GM18861 (cell line): ENCODE data around the gene VWA8.
"Not testable (repeated sequence)": the region's sequence is repeated elsewhere in the genome, so short reads cannot be mapped to it uniquely, and the experiment has no call there.

Experiments
- ATAC-seq: cut with Tn5 transposase; IDR thresholded peaks from one replicate; pipeline ENCODE4 v1.9.1; 2021; ENCODE audit not compliant: unreplicated experiment

VWA8 gene

GRCh38 chr13:41969072-41969471 lies 8.2 kb upstream of the VWA8 start:
- ATAC-seq: no peak

DNA sequence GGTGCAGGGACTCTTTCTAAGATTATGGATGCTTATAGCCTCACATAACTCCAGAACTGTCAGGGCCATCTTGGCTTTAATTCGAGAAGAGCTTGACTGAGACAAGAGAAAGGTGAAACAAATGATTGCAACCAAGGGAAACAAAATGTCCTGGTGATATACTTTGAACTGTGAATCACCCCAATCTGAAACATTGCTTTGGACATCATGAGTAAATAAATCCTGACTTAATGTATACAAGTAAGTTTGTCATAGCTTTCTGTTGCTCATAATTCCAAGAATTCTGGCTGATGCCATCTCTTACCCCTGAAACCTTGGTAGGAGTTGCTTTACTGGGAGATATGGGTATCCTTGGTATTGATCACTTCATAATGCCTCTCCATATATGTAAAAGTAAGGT lies 5.8 kb upstream of the VWA8 start:
- no peak for ATAC-seq

DNA sequence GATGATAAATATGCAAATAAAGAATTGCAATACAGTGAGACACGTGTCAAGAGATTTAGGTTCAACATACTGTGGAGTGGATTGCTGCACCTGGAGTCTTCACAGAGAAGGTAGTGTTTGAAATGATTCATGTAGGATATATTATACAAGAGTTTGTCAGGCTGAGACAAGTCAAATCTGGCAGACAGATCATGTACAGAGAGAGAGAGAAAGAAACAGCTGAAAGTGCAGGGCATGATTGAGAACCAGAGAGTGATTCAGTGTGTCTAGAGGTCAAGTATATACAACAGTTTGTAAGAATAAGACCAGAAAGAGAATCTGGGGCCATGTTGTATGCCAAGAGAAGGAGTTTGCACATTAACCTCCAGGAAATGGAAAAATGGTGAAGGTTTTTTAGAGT lies 2.1 kb upstream of the VWA8 start:
- ATAC-seq: no peak

DNA sequence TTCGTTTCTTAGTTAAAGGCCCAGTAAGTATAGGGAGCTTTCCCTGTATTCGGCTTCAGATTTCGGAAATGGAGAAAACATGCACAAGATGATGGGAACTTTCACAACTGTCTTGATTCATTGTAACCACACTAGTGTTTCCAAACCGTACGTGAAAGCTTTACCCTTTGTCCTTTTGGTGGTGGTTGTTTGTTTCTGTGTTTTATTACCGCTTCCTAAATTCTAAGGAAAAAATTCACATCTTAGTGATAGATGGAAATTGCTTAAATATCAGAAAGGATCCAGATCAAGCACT lies 504 bp upstream of the VWA8 start:
- no peak for ATAC-seq

DNA sequence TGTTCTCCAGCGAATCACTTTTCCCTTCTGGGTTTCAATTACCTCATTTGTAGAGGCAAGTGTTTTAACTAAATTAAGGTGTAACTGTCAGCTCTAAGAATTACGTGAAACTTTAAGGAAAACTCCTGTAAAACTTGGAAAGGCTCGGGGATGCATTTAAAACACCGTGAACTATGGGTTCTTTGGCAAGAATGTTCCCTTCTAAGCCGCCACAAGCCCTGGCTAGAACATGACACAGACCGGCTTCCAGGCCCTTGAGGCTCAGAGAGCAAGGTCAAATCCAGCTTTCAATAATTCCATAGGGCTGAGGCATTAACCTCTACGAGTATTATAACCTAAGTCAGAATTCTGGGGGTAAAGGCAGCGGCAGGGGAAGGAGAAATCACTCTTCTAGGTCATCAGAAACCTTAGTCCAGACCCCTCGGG lies 685 bp downstream of the VWA8 start:
- ATAC-seq: no peak

DNA sequence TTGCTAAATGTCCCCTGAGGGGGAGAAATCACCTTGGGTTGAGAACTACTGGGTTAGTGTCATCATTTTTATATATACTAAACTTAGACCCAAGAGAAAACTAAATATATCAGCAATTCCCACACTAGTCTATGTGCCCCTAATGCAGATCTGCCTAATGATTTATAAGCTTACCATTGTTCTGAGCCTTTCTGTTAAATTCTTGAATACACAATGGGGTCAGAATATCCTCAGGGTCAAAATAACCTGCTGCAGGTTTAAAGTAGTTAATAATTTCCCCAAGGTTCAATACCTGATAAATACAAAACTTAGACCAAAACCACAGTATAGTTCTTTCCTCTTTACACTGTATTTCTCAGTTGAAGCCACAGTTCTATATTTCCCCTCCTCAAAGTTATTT lies 4.6 kb downstream of the VWA8 start:
- peak; percentile 40 for ATAC-seq

- no peak for ATAC-seq
Observed at GRCh38 chr13:41955605-41956004, 5.3 kb downstream of the VWA8 start.

GRCh38 chr13:41954226-41954625 lies 6.7 kb downstream of the VWA8 start:
- ATAC-seq: no peak

- ATAC-seq: no peak
Observed at GRCh38 chr13:41952749-41953148, 8.2 kb downstream of the VWA8 start.

DNA sequence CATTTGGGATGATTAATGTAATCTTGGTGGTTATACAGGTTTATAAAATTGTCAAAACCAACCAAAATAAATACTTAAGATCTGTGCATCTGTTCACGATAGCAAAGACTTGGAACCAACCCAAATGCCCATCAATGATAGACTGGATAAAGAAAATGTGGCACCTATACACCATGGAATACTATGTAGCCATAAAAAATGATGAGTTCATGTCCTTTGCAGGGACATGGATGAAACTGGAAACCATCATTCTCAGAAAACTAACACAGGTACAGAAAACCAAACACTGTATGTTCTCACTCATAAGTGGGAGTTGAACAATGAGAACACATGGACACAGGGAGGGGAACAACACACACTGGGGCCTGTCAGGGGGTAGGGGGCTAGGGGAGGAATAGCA lies 11.8 kb downstream of the VWA8 start:
- not testable (repeated sequence) for ATAC-seq

GRCh38 chr13:41945926-41946325 lies 15.0 kb downstream of the VWA8 start:
- ATAC-seq: no peak

DNA sequence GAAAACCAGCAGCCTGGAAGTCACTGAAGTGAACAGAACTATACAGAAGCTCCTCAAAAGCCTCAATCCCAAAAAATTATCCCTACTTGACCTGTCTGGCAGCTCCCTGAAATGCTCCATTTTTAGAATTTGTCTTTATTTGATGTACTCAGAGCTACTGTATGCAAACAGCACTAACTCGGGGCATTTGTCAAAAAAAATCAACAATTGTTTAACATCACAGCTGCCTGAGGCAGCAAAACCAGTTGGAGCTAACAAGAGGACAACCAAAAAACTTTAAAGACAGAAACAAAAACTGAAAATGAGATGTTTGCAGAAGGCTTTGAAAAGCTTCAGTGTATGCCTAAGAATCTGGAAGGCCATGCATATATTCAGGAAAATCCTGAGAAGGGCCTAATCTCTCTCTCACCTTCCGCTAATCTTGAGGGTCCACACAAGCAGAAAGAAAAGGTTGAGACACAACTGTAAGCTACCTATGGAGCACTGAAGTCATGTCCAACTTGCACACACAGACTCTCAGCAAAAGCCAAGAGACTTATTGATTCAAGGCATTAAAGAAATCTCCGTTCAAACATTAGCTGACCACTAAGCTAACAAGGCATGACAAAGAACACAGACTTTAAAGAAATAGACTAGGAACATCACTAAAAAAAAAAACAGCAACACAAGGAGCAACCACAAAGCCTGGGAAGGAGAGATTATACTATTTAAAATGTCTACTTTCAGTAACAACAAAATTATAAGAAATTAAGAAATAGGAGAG lies 16.1 kb downstream of the VWA8 start:
- no peak for ATAC-seq

DNA sequence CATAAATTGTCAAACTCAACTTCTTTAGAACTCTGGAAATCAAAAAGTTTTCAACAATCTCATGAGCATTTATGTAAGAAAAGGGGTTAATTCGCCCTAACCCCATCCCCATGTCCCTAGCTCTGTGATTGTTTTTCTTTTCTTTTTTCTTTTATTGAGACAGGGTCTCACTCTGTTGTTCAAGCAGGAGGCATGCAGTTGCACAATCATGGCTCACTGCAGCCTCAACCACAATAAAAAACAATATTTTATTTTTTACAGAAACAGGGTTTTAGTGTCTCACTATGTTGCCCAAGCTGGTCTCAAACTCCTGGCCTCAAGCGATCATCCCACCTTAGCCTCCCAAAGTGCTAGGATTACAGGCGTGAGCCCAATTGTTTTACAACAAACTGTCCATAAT lies 16.7 kb downstream of the VWA8 start:
- ATAC-seq: no peak

GRCh38 chr13:41942462-41943094 lies 18.3 kb downstream of the VWA8 start:
- no peak for ATAC-seq

- no peak for ATAC-seq
Observed at GRCh38 chr13:41941174-41941573, 19.7 kb downstream of the VWA8 start.

DNA sequence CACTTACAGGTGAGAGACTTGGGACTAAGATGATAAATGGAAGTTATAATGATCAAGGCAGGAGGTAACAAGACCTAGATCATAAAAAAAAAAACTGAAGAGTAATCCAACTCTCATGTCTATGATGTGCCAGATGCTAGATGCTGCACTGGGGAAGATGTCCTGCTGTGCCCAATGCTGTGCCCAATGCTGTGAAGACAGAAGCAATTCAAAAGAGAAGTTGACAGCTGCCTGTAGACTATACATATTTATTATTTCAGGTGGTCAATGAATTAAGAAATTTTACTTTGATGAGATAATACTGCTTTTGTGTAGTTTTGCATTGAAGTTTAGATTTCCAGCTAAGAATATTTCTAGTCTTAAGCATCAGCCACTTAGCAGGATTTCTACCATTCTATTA lies 21.5 kb downstream of the VWA8 start:
- no peak for ATAC-seq

GRCh38 chr13:41938918-41939317 lies 22.0 kb downstream of the VWA8 start:
- no peak for ATAC-seq

- ATAC-seq: no peak
Observed at GRCh38 chr13:41937388-41937787, 23.5 kb downstream of the VWA8 start.

- no peak for ATAC-seq
Observed at GRCh38 chr13:41935501-41935900, 25.4 kb downstream of the VWA8 start.

GRCh38 chr13:41934994-41935393 lies 25.9 kb downstream of the VWA8 start:
- no peak for ATAC-seq

- ATAC-seq: no peak
Observed at GRCh38 chr13:41934120-41934519, 26.8 kb downstream of the VWA8 start.

DNA sequence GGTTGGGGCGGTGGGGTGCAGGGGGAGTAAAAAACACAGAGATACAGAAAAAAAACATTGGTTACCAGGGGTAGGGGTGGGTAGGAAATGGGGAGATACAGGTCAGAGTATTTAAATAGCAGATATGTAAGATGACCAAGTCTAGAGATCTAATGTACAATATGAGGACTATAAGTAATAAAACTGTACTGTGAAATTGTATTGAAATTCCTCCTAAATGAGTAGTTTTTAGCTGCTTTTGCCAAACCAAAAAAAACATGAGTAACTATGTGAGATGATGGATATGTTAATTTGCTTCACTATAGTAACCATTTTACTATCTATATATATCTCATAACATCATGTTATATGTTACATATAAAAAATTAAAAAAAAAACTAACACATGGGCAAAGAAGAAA lies 29.6 kb downstream of the VWA8 start:
- ATAC-seq: no peak

GRCh38 chr13:41930154-41930553 lies 30.8 kb downstream of the VWA8 start:
- ATAC-seq: no peak
